ENCODE data around the gene EID3.
"Not testable (repeated sequence)": the region's sequence is repeated elsewhere in the genome, so short reads cannot be mapped to it uniquely, and the experiment has no call there.

The EID3 gene

GRCh38 chr12:104314242-104314614, 10.7 kb downstream of the EID3 start:
- no peak for DNase-seq

GRCh38 chr12:104315326-104316224, 12.0 kb downstream of the EID3 start:
- DNase-seq: no peak

- no peak for DNase-seq
Measured at GRCh38 chr12:104316936-104317335, 13.4 kb downstream of the EID3 start.

- no peak for DNase-seq
Measured at GRCh38 chr12:104317538-104318210, 14.1 kb downstream of the EID3 start.

- no peak for DNase-seq
Measured at GRCh38 chr12:104319028-104319427, 15.5 kb downstream of the EID3 start.

GRCh38 chr12:104319918-104320626, 16.5 kb downstream of the EID3 start:
- DNase-seq: no peak

- DNase-seq: no peak
Measured at GRCh38 chr12:104320627-104321024, 17.1 kb downstream of the EID3 start.

GRCh38 chr12:104321949-104322348, 18.4 kb downstream of the EID3 start:
- no peak for DNase-seq

GRCh38 chr12:104322533-104322932, 19.0 kb downstream of the EID3 start:
- not testable (repeated sequence) for DNase-seq

- DNase-seq: no peak
Measured at GRCh38 chr12:104323899-104324298, 20.4 kb downstream of the EID3 start.

GRCh38 chr12:104328278-104328677, 24.7 kb downstream of the EID3 start:
- DNase-seq: not testable (repeated sequence)

- DNase-seq: no peak
Measured at GRCh38 chr12:104328790-104329189, 25.3 kb downstream of the EID3 start.

- DNase-seq: no peak
Measured at GRCh38 chr12:104329707-104330532, 26.4 kb downstream of the EID3 start.

GRCh38 chr12:104331376-104331775, 27.8 kb downstream of the EID3 start:
- DNase-seq: no peak

GRCh38 chr12:104332273-104332672, 28.7 kb downstream of the EID3 start:
- DNase-seq: not testable (repeated sequence)

- no peak for DNase-seq
Measured at GRCh38 chr12:104333692-104334255, 30.2 kb downstream of the EID3 start.

GRCh38 chr12:104334581-104334980, 31.0 kb downstream of the EID3 start:
- no peak for DNase-seq

GRCh38 chr12:104336115-104336514, 32.6 kb downstream of the EID3 start:
- DNase-seq: no peak

GRCh38 chr12:104337030-104337558, 33.6 kb downstream of the EID3 start:
- DNase-seq: no peak

GRCh38 chr12:104339663-104340062, 36.1 kb downstream of the EID3 start:
- DNase-seq: no peak

- DNase-seq: no peak
Measured at GRCh38 chr12:104340177-104340576, 36.6 kb downstream of the EID3 start.

Data from activated naive CD4-positive, alpha-beta T cell treated with Interleukin-2 at 50 U/mL for 16 hours (primary cell).